Activated B cell treated with CpG ODN at 0.5 μM for 24 hours (primary cell): ENCODE data around the gene BCAS3. TPM values are rescaled to one million over a fixed set of nuclear protein-coding genes. Genes with fewer than 3 reads are reported as not detected.

Experiments used
- ATAC-seq: fragments of 200-7000 bp; cut with Tn5 transposase; one replicate; pipeline ENCODE4 v1.10.0; 2021; ENCODE audit warnings: low read depth, mild to moderate bottlenecking, moderate library complexity
- CTCF ChIA-PET: fragments of 350-600 bp; sonication (Branson Sonifier 250); formaldehyde crosslinking; loops from one replicate; lab custom pipeline; 2021; ENCODE audit warnings: antibody characterized with exemption; lab: Charles Lee
- POLR2A ChIA-PET: fragments of 350-600 bp; sonication (Branson Sonifier 250); formaldehyde crosslinking; loops from one replicate; lab custom pipeline; 2021; ENCODE audit warnings: antibody characterized with exemption; lab: Charles Lee
- DNase-seq: peaks from one replicate; pipeline ENCODE4 v3.0.0; 2022
- H3K27ac Mint-ChIP-seq: one replicate; pipeline ENCODE4 v1.8.0; 2020; ENCODE audit warnings: mixed read lengths
- H3K27me3 Mint-ChIP-seq: one replicate; pipeline ENCODE4 v1.8.0; 2021; ENCODE audit warnings: mixed read lengths
- H3K36me3 Mint-ChIP-seq: one replicate; pipeline ENCODE4 v1.8.0; 2021; ENCODE audit warnings: low read depth, mixed read lengths
- H3K4me1 Mint-ChIP-seq: one replicate; pipeline ENCODE4 v1.8.0; 2021; ENCODE audit warnings: mixed read lengths
- H3K4me3 Mint-ChIP-seq: one replicate; pipeline ENCODE4 v1.8.0; 2020; ENCODE audit warnings: mild to moderate bottlenecking, mixed read lengths
- H3K9me3 Mint-ChIP-seq: one replicate; pipeline ENCODE4 v1.8.0; 2020; ENCODE audit warnings: mixed read lengths
- CTCF ChIP-seq: fragments of 200-600 bp; IDR thresholded peaks from one replicate; pipeline ENCODE4 v1.8.0; 2022; ENCODE audit warnings: antibody characterized with exemption, mild to moderate bottlenecking
- intact Hi-C: fragments of 100-400 bp; cut with micrococcal nuclease; formaldehyde crosslinking; loops from one replicate; pipeline ENCODE4 v1.15.1; 2024
- total RNA-seq: library from RNA; stranded (reverse); gene quantifications from 2 replicates; pipeline ENCODE4 v1.2.3, GENCODE V29; 2022

Gene BCAS3
- total RNA-seq, 1 donor from 2014 or later: 37.5 TPM

- Mint-ChIP-seq H3K27ac (no peak overlapping the region), H3K4me1 (no peaks in the 10 kb centered on the region), H3K4me3 (no peak overlapping the region), H3K9me3 (peaks cover 9% of the 10 kb centered on the region), H3K36me3 (peaks cover 27% of the 10 kb centered on the region), H3K27me3 (no peaks in the 10 kb centered on the region)
- DNase-seq: no peak
- ChIA-PET POLR2A (no interaction called here), CTCF (no interaction called here)
- TF ChIP-seq CTCF: no peak
- ATAC-seq: no peak
- intact Hi-C loops: no loop called here
These were observed 236.4 kb downstream of the BCAS3 start for GRCh38 chr17:60914078-60914477.

DNA sequence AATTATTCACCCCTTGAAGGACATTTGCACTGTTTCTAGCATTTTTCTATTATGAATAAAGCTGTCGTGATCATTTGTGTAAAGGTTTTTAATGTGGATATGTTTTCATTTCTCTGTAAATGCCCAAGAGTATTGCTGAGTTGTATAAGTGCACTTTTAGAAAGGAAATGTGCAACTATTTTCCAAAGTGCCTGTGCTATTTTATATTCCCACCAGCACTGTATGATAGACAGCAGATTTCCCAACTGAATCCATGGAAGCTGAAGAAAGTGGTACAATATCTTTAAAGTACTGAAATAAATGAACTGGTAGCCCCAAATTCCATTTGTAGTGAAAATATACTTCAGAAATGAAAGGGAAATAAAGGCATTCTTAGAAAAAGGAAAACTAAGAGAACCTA is 238.4 kb downstream of the BCAS3 start:
- TF ChIP-seq CTCF: no peak
- intact Hi-C loops: no loop called here

DNA sequence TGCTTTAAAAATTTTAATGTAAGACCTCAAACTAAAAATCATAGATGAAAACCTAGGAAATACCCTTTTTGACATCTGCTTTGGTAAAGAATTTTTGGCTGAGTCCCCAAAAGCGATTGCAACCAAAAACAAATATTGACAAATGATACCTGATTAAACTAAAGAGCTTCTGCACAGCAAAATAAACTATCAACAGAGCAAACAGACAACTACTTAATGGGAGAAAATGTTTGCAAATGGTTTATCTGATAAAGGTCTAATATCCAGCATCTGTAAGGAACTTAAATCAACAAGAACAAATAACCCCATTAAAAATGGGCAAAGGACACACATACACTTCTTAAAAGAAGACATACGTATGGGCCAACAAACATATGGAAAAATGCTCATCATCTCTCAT is 242.5 kb downstream of the BCAS3 start:
- ChIA-PET CTCF (no interaction called here), POLR2A (no interaction called here)
- intact Hi-C loops: no loop called here
- no peak overlapping the region for H3K4me3 Mint-ChIP-seq
- H3K36me3 Mint-ChIP-seq: peaks cover 20% of the 10 kb centered on the region
- no peak for TF ChIP-seq CTCF
- DNase-seq (no peak), ATAC-seq (no peak)
- no peaks in the 10 kb centered on the region for H3K4me1 Mint-ChIP-seq
- no peaks in the 10 kb centered on the region for H3K27me3 Mint-ChIP-seq
- H3K27ac Mint-ChIP-seq: no peak overlapping the region
- peaks cover 7% of the 10 kb centered on the region for H3K9me3 Mint-ChIP-seq

More for the DNA sequence above, 238.4 kb downstream of the BCAS3 start:
- ATAC-seq (no peak), DNase-seq (no peak)
- Mint-ChIP-seq H3K9me3 (peaks cover 9% of the 10 kb centered on the region), H3K4me1 (no peaks in the 10 kb centered on the region), H3K27ac (no peak overlapping the region), H3K36me3 (peaks cover 31% of the 10 kb centered on the region), H3K27me3 (no peaks in the 10 kb centered on the region), H3K4me3 (no peak overlapping the region)
- CTCF ChIA-PET: no interaction called here
- POLR2A ChIA-PET: no interaction called here

DNA sequence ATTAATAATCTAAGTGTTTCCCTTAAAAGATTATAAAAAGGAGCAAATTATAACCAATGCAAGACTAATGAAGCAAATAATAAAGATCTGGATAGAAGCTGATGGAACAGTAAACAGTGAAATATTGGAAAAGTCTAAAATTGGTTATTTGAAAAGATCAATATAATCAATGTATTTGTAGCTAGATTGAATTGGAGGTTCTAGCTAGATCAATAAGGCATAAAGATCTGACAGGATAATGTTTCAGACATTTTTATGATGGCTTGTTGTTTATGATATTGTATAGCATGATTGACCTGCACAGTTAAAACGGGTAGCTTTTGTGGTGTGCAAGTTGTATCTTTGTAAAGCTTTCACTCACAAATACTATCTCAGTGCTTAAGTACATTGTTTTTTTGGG is 245.3 kb downstream of the BCAS3 start:
- CTCF ChIA-PET: no interaction called here
- no peak for TF ChIP-seq CTCF
- H3K9me3 Mint-ChIP-seq: no peaks in the 10 kb centered on the region
- POLR2A ChIA-PET: no interaction called here
- H3K27me3 Mint-ChIP-seq: no peaks in the 10 kb centered on the region
- intact Hi-C loops: no loop called here
- no peak overlapping the region for H3K4me3 Mint-ChIP-seq
- peaks cover 11% of the 10 kb centered on the region for H3K36me3 Mint-ChIP-seq
- ATAC-seq: no peak
- no peak overlapping the region for H3K27ac Mint-ChIP-seq
- no peak for DNase-seq
- H3K4me1 Mint-ChIP-seq: no peaks in the 10 kb centered on the region

DNA sequence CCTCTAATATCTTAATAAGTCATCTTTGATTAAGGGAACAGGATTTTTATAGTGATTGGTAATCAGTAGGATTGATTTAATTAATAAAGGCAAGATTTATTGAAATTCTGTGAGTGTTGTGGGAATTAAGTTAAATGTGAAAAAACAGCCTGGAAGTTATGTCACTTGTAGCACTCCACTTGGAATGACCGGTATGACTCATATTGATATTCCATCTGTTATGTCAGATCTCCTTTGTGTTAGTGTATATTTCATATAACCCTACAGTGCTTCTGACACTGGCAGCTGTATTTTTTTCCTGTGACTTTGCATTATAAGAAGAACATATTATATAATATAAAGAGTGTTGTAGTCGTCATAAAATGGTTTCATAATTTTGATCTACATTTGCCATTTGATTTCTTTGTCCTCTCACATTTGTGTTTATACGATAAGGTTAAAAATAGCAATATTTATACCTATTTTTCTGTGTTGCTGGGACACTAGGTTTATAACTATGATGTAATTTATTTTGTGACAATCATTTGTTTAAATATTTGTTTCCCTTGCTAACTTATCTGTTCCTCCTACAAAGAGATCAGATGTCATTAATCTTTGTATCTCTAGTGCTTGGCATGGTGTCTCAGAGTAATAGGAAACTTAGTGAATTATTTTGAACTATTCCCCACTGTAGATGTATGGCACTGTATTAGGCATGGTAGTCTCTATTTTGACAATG is 249.0 kb downstream of the BCAS3 start:
- Mint-ChIP-seq H3K27ac (no peak overlapping the region), H3K4me1 (no peaks in the 10 kb centered on the region), H3K4me3 (no peak overlapping the region), H3K36me3 (peaks cover 7% of the 10 kb centered on the region), H3K9me3 (no peaks in the 10 kb centered on the region), H3K27me3 (no peaks in the 10 kb centered on the region)
- ATAC-seq (no peak), DNase-seq (no peak)
- TF ChIP-seq CTCF: no peak
- ChIA-PET CTCF (no interaction called here), POLR2A (no interaction called here)
- intact Hi-C loops: no loop called here
